HepG2 (cell line): Measurements from ENCODE around the gene LTA4H. TPM values are rescaled to one million over a fixed set of nuclear protein-coding genes. Genes with fewer than 3 reads are reported as not detected.

ENCODE experiments used
- ATAC-seq: fragments of 200-7000 bp; cut with Tn5 transposase; 3 replicates; pipeline ENCODE4 v1.9.1; 2020; ENCODE audit warnings: mild to moderate bottlenecking, moderate library complexity
- BruUV-seq: library from RNA; stranded (reverse); fragments of 400-500 nt; replicated peaks from 2 replicates; lab custom pipeline; 2021; lab: Mats Ljungman, UMichigan
- CTCF ChIA-PET: fragments of 300-600 bp; formaldehyde crosslinking; extraction: SDS; loops from one replicate; lab custom pipeline; 2021; ENCODE audit warnings: low total read pairs, inconsistent platforms, low intra/inter-chr PET ratio; lab: Yijun Ruan, JAX
- POLR2A ChIA-PET: fragments of 350-600 bp; sonication (Branson Sonifier 250); formaldehyde crosslinking; loops from one replicate; lab custom pipeline; 2020; ENCODE audit warnings: antibody characterized with exemption, inconsistent platforms; lab: Yijun Ruan, JAX
- DNase-seq: peaks from one replicate; pipeline ENCODE4 v3.0.0-alpha.2; 2015; ENCODE audit warnings: low spot score
- FAIRE-seq: peaks from 3 replicates; lab custom pipeline; 2011; peaks lifted over from hg19 to GRCh38; lab: Jason Lieb, UNC
- H2AFZ ChIP-seq: one replicate; pipeline ENCODE4 v1.6.1; 2011; ENCODE audit warnings: low read length, inconsistent platforms
- H3K27ac ChIP-seq: fragments of 300-600 bp; 3 replicates; pipeline ENCODE4 v1.8.0; 2011; ENCODE audit warnings: mixed run types, mild to moderate bottlenecking, mixed read lengths, low read length, inconsistent platforms; ENCODE audit not compliant: insufficient read depth; ENCODE audit errors: extremely low read length
- H3K27me3 ChIP-seq, 2 experiments: fragments of 200-600 bp in 1 of 2; 2 replicates in 1 of 2; 3 replicates in 1 of 2; pipeline versions ENCODE4 v1.6.0 to v1.8.0; 2011; ENCODE audit warnings: low read length in 2 of 2, mild to moderate bottlenecking in 2 of 2, moderate library complexity in 2 of 2, inconsistent platforms in 1 of 2; ENCODE audit not compliant: insufficient read depth in 2 of 2, control insufficient read depth in 1 of 2
- H3K36me3 ChIP-seq, 2 experiments: fragments of 200-600 bp in 1 of 2; replicated peaks in 1 of 2; 2 replicates in 1 of 2; 3 replicates in 1 of 2; pipeline versions ENCODE4 v1.5.1 to v1.8.0; 2011; ENCODE audit warnings: low read length in 2 of 2, inconsistent platforms in 1 of 2; ENCODE audit not compliant: insufficient read depth in 2 of 2, control insufficient read depth in 1 of 2
- H3K4me1 ChIP-seq: 2 replicates; pipeline ENCODE4 v1.5.1; 2012; ENCODE audit warnings: low read length, inconsistent platforms; ENCODE audit not compliant: insufficient read depth
- H3K4me2 ChIP-seq: 2 replicates; pipeline ENCODE4 v1.6.0; 2011; ENCODE audit warnings: low read depth, low read length, inconsistent platforms
- H3K4me3 ChIP-seq, 3 experiments: fragments of 200-600 bp in 1 of 3; sonication (generic), shearing (Covaris generic) in 1 of 3; replicated peaks in 1 of 3; 2 replicates each; pipeline ENCODE4 v1.5.1; 2011 to 2016; ENCODE audit warnings: low read length in 3 of 3, inconsistent platforms in 2 of 3, low read depth in 2 of 3, mild to moderate bottlenecking in 2 of 3, control low read depth in 1 of 3, mixed read lengths in 1 of 3; ENCODE audit not compliant: insufficient read depth in 1 of 3
- H3K79me2 ChIP-seq: one replicate; pipeline ENCODE4 v1.6.1; 2011; ENCODE audit warnings: low read length, inconsistent platforms; ENCODE audit not compliant: insufficient read depth
- H3K9ac ChIP-seq: 2 replicates; pipeline ENCODE4 v1.6.0; 2011; ENCODE audit warnings: mild to moderate bottlenecking, low read depth, low read length, inconsistent platforms; ENCODE audit not compliant: insufficient read depth
- H3K9me3 ChIP-seq: 2 replicates; pipeline ENCODE4 v1.5.1; 2012; ENCODE audit warnings: mild to moderate bottlenecking, low read length
- H4K20me1 ChIP-seq: 2 replicates; pipeline ENCODE4 v1.6.0; 2011; ENCODE audit warnings: inconsistent platforms, mild to moderate bottlenecking, low read length, moderate library complexity; ENCODE audit not compliant: insufficient read depth
- ERF ChIP-seq: IDR thresholded peaks from 2 replicates; pipeline ENCODE4 v1.6.1; 2018; ENCODE audit warnings: missing biosample characterization, missing genetic modification reagents
- ESRRA ChIP-seq: sonication (generic); formaldehyde crosslinking; IDR thresholded peaks from 2 replicates; pipeline ENCODE4 v1.5.1; 2020; ENCODE audit warnings: mild to moderate bottlenecking, low read depth, missing genetic modification reagents
- FOXP1 ChIP-seq, 2 experiments: fragments of 450-650 bp in 1 of 2; IDR thresholded peaks; 2 replicates each; pipeline ENCODE4 v1.6.1; 2017 to 2018; ENCODE audit warnings: antibody characterized with exemption in 1 of 2
- HNF4A ChIP-seq: sonication (generic); formaldehyde crosslinking; IDR thresholded peaks from 2 replicates; pipeline ENCODE4 v1.4.0; 2020; ENCODE audit warnings: missing genetic modification reagents
- HOXA5 ChIP-seq: sonication (generic); formaldehyde crosslinking; IDR thresholded peaks from 2 replicates; pipeline ENCODE4 v1.4.0; 2020; ENCODE audit warnings: missing genetic modification reagents
- JDP2 ChIP-seq: sonication (generic); formaldehyde crosslinking; IDR thresholded peaks from 2 replicates; pipeline ENCODE4 v1.8.1; 2022; ENCODE audit warnings: missing genetic modification reagents, borderline replicate concordance
- JUN ChIP-seq: sonication (generic); formaldehyde crosslinking; IDR thresholded peaks from 2 replicates; pipeline ENCODE4 v1.4.0; 2020; ENCODE audit warnings: mild to moderate bottlenecking, missing genetic modification reagents
- MIXL1 ChIP-seq: IDR thresholded peaks from 2 replicates; pipeline ENCODE4 v1.6.1; 2016
- MXD4 ChIP-seq: IDR thresholded peaks from 2 replicates; pipeline ENCODE4 v1.6.1; 2016; ENCODE audit warnings: mild to moderate bottlenecking, missing biosample characterization, missing genetic modification reagents
- NCOR1 ChIP-seq: fragments of 200-600 bp; sonication (generic); IDR thresholded peaks from 2 replicates; pipeline ENCODE4 v1.7.0; 2017; ENCODE audit warnings: antibody characterized with exemption, low read length, borderline replicate concordance
- PHF5A ChIP-seq: IDR thresholded peaks from one replicate; pipeline ENCODE4 v1.6.1; 2018; ENCODE audit warnings: low read depth, missing genetic modification reagents; ENCODE audit not compliant: unreplicated experiment
- SMAD3 ChIP-seq: sonication (generic); formaldehyde crosslinking; IDR thresholded peaks from 2 replicates; pipeline ENCODE4 v1.4.0; 2020; ENCODE audit warnings: missing genetic modification reagents
- SOX13 ChIP-seq, 3 experiments: fragments of 450-650 bp in 1 of 3; sonication (generic) in 1 of 3; formaldehyde crosslinking in 1 of 3; IDR thresholded peaks in 2 of 3; conservative IDR thresholded peaks in 1 of 3; 2 replicates each; pipeline versions ENCODE4 v1.5.0 to v1.6.1; 2016 to 2020; ENCODE audit warnings: antibody characterized with exemption in 1 of 3, mild to moderate bottlenecking in 1 of 3, missing compliant biosample characterization in 1 of 3, missing genetic modification reagents in 1 of 3, moderate library complexity in 1 of 3
- TCF7 ChIP-seq: sonication (generic); IDR thresholded peaks from 2 replicates; pipeline ENCODE4 v1.6.1; 2016; ENCODE audit warnings: antibody characterized with exemption, low read depth
- ZNF577 ChIP-seq: sonication (generic); formaldehyde crosslinking; IDR thresholded peaks from 2 replicates; pipeline ENCODE4 v1.4.0; 2020; ENCODE audit warnings: mild to moderate bottlenecking, low read depth, missing genetic modification reagents, borderline replicate concordance
- WGBS: methylation state at CpG from one replicate; pipeline ENCODE4 v1.1.6; 2017; ENCODE audit warnings: low lambda C conversion rate; 5-methylcytosine and 5-hydroxymethylcytosine counted together
- in situ Hi-C: cut with HindIII; loops from 2 replicates; pipeline ENCODE4 v1.10.0; 2017; ENCODE audit warnings: low pct_unique_long_range_greater_than_20kb; ENCODE audit not compliant: extremely low pct_ligation_motif_present
- intact Hi-C: fragments of 100-400 bp; cut with micrococcal nuclease; formaldehyde crosslinking; loops from one replicate; pipeline ENCODE4 v1.10.0; 2022; ENCODE audit not compliant: unreplicated experiment
- polyA plus RNA-seq, 8 experiments: library from polyadenylated mRNA; depleted of rRNA in 3 of 8; stranded (reverse) in 7 of 8; unstranded in 1 of 8; fragments of >200 nt; fragmentation: Illumina TruSeq in 4 of 8; extraction: Trizol in 4 of 8; gene quantifications; 2 replicates each; pipeline versions ENCODE4 v1.2.1 to v1.2.3, GENCODE V29; 2011 to 2016; ENCODE audit warnings: low read depth in 4 of 8, missing spikeins in 1 of 8, mixed read lengths in 1 of 8; ENCODE audit not compliant: insufficient read depth in 1 of 8
- total RNA-seq, 5 experiments: library from RNA; depleted of rRNA; stranded (reverse); fragments of >200 nt; fragmentation: Illumina TruSeq; extraction: Trizol; gene quantifications; 2 replicates each; pipeline ENCODE4 v1.2.3, GENCODE V29; 2016; ENCODE audit warnings: low read depth in 1 of 5
- TF ChIP-seq, protein P1 (sequence below): sonication (generic); formaldehyde crosslinking; IDR thresholded peaks from 2 replicates; pipeline ENCODE4 v1.5.1; 2020; ENCODE audit warnings: mild to moderate bottlenecking, missing genetic modification reagents, moderate library complexity
- TF ChIP-seq, protein P2 (sequence below): sonication (generic); formaldehyde crosslinking; IDR thresholded peaks from 2 replicates; pipeline ENCODE4 v1.4.0; 2020; ENCODE audit warnings: low read depth, mild to moderate bottlenecking, missing genetic modification reagents
- TF ChIP-seq, protein P3 (sequence below): sonication (generic); formaldehyde crosslinking; IDR thresholded peaks from 2 replicates; pipeline ENCODE4 v1.5.0; 2020; ENCODE audit warnings: mild to moderate bottlenecking, missing genetic modification reagents

Gene LTA4H
- total and polyA plus RNA-seq, 2 of the 13 experiments (the other 11 are each of a cell fraction or from before 2014, with no cell fraction given): 87.5 to 90.4 TPM

DNA sequence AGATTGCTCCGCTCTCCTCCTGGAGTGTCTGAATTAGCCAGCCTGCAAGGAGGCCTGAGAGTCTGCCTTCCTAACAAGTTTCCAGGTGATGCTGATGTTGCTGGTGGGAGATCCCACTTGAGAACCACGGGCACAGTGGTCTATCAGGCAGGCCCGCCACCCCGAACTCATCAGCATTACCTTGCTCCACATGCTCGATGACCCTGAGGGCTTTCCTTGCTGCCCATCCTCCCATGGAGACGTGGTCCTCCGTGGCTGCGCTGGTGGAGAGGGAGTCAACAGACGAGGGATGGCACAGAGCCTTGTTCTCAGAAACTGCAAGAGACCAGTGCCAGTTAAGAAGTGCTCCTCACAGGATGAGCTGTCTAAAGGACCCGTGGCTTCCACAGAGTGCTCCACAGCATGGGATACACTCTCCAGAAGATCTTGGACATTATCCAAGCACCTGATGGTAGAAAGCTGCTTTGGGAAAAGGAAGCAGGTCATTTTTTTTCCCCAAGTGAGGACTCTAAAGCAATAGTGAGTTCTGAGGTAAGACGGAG is 57.6 kb downstream of the LTA4H start (continued):
- TF ChIP-seq, protein P1, sequence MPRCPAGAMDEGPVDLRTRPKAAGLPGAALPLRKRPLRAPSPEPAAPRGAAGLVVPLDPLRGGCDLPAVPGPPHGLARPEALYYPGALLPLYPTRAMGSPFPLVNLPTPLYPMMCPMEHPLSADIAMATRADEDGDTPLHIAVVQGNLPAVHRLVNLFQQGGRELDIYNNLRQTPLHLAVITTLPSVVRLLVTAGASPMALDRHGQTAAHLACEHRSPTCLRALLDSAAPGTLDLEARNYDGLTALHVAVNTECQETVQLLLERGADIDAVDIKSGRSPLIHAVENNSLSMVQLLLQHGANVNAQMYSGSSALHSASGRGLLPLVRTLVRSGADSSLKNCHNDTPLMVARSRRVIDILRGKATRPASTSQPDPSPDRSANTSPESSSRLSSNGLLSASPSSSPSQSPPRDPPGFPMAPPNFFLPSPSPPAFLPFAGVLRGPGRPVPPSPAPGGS (CRISPR knock-in tag): no peak

DNA sequence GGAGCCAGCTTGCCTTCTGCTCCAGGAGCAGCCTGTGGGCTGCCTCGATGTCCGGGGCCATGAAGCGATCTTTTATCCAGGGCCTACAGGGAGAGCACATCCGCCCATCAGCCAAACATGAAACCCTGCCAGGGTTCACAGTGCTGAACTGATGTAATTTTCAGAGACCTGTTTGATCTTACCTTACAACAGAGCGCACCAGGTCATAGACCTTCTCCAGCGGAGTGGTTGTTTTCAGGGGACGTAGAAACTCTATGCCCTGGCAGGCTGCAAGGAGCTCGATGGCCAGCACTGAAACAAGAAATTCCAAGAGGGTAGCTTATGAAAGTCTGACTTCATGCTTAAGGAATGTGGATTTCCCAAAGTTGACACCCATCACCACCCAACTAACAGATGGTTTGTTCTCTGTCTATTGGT is 59.0 kb downstream of the LTA4H start:
- peak overlapping the region; percentile 59 for H3K4me2 ChIP-seq
- no TSS peak for BruUV-seq
- H3K27ac ChIP-seq: peak overlapping the region; percentile 74
- peak; percentile 86 for ATAC-seq
- peaks cover 82% of the 10 kb centered on the region for H3K4me1 ChIP-seq
- intact Hi-C loops (loop anchor here (2.0 kb wide), 1 partner anchor 20 kb away; the partner anchor contains the start of gene HAL), in situ Hi-C loops (loop anchor here (25.0 kb wide), 1 partner anchor 389 kb away; no protein-coding TSS in a partner anchor)
- no peak overlapping the region for H2AFZ ChIP-seq
- H3K9ac ChIP-seq: no peak overlapping the region; the same call in 1 of the 2 replicates
- 0 out of 6 replicates have a peak overlapping the region, but pooled peaks of 1 of the 3 experiments have one; percentile 11 for H3K4me3 ChIP-seq
- DNase-seq: peak; percentile 82
- CTCF ChIA-PET: no interaction called here
- H3K36me3 ChIP-seq: no peaks in the 10 kb centered on the region
- no peaks in the 10 kb centered on the region for H4K20me1 ChIP-seq
- POLR2A ChIA-PET: interaction anchor here (0.6 to 7.0 kb wide), 7 partner anchors 10 to 34 kb away, joined by 3 to 92 read pairs (median 10); partner anchors contain the start of genes AMDHD1, CCDC38 and HAL
- FAIRE-seq: peak; percentile 64
- no peaks in the 10 kb centered on the region for H3K9me3 ChIP-seq
- H3K27me3 ChIP-seq: no peaks in the 10 kb centered on the region
- H3K79me2 ChIP-seq: no peaks in the 10 kb centered on the region
- 0% methylated on average over 3 of the region's 8 CpGs for WGBS
- TF ChIP-seq JUN: 0 out of 2 replicates have a peak, but pooled peaks have one; percentile 29
- 0 out of 2 replicates have a peak, but pooled peaks have one; percentile 53 for TF ChIP-seq ESRRA (CRISPR knock-in tag)
- TF ChIP-seq HNF4A (CRISPR knock-in tag): peak; percentile 91
- TF ChIP-seq, protein P2, sequence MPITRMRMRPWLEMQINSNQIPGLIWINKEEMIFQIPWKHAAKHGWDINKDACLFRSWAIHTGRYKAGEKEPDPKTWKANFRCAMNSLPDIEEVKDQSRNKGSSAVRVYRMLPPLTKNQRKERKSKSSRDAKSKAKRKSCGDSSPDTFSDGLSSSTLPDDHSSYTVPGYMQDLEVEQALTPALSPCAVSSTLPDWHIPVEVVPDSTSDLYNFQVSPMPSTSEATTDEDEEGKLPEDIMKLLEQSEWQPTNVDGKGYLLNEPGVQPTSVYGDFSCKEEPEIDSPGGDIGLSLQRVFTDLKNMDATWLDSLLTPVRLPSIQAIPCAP (CRISPR knock-in tag): no peak
- no peak for TF ChIP-seq FOXP1 (IDR thresholded peaks at IDR 0.05)
- TF ChIP-seq FOXP1 (CRISPR knock-in tag; IDR thresholded peaks at IDR 0.05): peak; percentile 59; the same call in 1 of the 2 replicates
- TF ChIP-seq ZNF577 (CRISPR knock-in tag): no peak
- peak; percentile 68; the same call in 1 of the 2 replicates for TF ChIP-seq MIXL1
- peak; percentile 29 for TF ChIP-seq PHF5A (CRISPR knock-in tag)
- peak; percentile 41; the same call in 1 of the 2 replicates for TF ChIP-seq SOX13 (IDR thresholded peaks at IDR 0.05)
- peak in 1 of 2 experiments; percentile 76; a peak in 2 of 4 replicates for TF ChIP-seq SOX13 (CRISPR knock-in tag; conservative IDR thresholded peaks at IDR 0.05 in 1 of 2, IDR thresholded peaks at IDR 0.05 in 1 of 2)
- peak; percentile 59; the same call in 1 of the 2 replicates for TF ChIP-seq ERF (CRISPR knock-in tag)
- TF ChIP-seq JDP2 (CRISPR knock-in tag): no peak
- TF ChIP-seq HOXA5 (CRISPR knock-in tag): no peak
- no peak for TF ChIP-seq MXD4 (CRISPR knock-in tag)
- TF ChIP-seq, protein P3, sequence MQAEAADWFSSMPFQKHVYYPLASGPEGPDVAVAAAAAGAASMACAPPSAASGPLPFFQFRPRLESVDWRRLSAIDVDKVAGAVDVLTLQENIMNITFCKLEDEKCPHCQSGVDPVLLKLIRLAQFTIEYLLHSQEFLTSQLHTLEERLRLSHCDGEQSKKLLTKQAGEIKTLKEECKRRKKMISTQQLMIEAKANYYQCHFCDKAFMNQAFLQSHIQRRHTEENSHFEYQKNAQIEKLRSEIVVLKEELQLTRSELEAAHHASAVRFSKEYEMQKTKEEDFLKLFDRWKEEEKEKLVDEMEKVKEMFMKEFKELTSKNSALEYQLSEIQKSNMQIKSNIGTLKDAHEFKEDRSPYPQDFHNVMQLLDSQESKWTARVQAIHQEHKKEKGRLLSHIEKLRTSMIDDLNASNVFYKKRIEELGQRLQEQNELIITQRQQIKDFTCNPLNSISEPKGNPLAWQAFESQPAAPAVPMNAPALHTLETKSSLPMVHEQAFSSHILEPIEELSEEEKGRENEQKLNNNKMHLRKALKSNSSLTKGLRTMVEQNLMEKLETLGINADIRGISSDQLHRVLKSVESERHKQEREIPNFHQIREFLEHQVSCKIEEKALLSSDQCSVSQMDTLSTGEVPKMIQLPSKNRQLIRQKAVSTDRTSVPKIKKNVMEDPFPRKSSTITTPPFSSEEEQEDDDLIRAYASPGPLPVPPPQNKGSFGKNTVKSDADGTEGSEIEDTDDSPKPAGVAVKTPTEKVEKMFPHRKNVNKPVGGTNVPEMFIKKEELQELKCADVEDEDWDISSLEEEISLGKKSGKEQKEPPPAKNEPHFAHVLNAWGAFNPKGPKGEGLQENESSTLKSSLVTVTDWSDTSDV (CRISPR knock-in tag): no peak
- TF ChIP-seq SMAD3 (CRISPR knock-in tag): peak; percentile 71; the same call in 1 of the 2 replicates
- TF ChIP-seq NCOR1: peak; percentile 51; the same call in 1 of the 2 replicates
- TF ChIP-seq TCF7: peak; percentile 90
